Measurements from ENCODE around the gene TOP3A. TPM values are rescaled to one million over a fixed set of nuclear protein-coding genes. Genes with fewer than 3 reads are reported as not detected.
A peak's percentile ranks its signal among the peaks of the same experiment; 100 is the strongest.

The TOP3A gene
- total RNA-seq, 1 donor, result 45.8 TPM

DNA sequence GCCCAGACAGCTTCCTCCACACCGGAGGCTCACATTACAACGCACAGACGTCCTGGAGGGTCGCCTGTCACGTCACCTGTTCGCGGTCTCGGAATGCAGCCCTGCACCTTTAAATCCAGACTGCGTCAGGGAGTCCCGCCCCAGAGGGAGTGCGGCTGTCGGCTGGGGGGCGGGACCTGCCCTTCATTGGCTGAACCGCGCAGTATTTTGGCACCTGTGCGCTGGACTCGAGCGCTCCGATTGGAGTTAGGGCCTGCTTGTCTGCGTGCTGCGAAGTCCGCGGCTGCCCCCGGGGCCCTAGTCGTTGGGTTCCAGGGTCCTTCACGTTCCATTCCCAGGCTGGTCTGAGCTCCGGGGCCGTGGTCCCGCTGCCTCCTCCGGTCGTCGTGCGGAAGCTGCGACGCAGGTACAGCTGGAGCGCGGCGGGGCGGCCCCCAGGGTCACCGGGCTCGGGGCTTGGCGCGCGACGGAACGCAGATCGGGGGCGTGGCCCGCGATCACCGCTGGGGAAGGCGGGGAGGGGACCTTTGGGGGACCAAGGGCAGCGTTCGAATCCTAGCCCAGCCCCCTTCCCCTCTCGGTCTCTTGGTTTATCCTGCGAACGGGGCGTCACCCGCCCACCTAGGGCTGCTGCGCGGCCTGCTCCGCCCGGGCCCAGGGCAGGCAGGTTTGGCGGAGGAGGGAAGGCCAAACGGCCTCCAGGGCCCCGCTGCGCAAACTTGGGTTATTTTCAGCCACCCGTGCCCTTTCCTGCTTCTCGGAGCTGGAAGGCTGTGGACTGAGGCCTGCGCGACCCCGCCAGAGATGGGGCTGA is 54.3 kb downstream of the TOP3A start, which contains the start of gene MIEF2:
Gene MIEF2 (plus strand): TSS at position 331 of the 814 bp plus-strand sequence. CDS start 2,059 bp downstream, outside the sequence.
- TF ChIP-seq, protein P1, sequence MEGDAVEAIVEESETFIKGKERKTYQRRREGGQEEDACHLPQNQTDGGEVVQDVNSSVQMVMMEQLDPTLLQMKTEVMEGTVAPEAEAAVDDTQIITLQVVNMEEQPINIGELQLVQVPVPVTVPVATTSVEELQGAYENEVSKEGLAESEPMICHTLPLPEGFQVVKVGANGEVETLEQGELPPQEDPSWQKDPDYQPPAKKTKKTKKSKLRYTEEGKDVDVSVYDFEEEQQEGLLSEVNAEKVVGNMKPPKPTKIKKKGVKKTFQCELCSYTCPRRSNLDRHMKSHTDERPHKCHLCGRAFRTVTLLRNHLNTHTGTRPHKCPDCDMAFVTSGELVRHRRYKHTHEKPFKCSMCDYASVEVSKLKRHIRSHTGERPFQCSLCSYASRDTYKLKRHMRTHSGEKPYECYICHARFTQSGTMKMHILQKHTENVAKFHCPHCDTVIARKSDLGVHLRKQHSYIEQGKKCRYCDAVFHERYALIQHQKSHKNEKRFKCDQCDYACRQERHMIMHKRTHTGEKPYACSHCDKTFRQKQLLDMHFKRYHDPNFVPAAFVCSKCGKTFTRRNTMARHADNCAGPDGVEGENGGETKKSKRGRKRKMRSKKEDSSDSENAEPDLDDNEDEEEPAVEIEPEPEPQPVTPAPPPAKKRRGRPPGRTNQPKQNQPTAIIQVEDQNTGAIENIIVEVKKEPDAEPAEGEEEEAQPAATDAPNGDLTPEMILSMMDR (IDR thresholded peaks at IDR 0.05; ENCODE audit: insufficient read depth, low read depth, low read length), result no peak

DNA sequence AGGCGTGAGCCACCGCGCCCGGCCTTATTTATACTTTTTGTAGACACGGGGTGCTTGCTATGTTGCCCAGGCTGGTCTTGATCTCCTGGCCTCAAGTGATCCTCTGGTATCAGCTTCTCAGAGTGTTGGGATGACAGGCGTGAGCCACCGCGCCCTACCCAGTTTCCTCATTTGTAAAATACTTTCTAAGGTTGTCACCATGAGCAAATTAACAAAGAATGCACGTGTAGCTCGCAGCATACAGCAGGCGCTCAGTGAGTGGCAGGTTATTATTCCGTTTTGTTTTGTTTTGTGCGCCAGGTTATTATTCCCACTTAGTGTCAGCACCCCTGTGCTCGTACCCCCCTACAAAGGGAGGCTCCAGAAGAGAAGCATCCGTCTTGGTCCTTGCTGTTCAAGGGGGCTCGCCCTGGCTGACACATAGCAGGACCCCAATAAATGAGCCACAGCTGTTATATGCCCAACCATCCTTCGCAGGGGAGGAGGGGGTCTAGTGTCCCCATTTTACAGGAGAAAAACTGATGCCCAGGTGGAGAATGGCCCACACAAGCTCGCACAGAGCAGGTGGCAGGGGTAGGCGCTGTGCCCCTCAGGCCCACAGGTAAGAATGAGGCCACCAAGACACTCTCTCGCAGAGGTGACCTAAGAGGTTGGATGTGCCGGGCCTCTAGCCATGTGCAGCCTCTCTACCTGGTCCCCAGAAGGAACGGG is 55.0 kb downstream of the TOP3A start:
- TF ChIP-seq, protein P1 (IDR thresholded peaks at IDR 0.05; ENCODE audit: insufficient read depth, low read depth, low read length), result no peak
- peak; percentile 8 for DNase-seq (ENCODE audit: low read depth)
- H3K4me3 ChIP-seq (ENCODE audit: low read depth, low read length), result peak overlapping the region; percentile 89

More for the DNA sequence above, 54.3 kb downstream of the TOP3A start, which contains the start of gene MIEF2:
- H3K4me3 ChIP-seq (ENCODE audit: low read depth, low read length), result peak within 1 kb of the TSS; percentile 89
- peak; percentile 94 for DNase-seq (ENCODE audit: low read depth)

DNA sequence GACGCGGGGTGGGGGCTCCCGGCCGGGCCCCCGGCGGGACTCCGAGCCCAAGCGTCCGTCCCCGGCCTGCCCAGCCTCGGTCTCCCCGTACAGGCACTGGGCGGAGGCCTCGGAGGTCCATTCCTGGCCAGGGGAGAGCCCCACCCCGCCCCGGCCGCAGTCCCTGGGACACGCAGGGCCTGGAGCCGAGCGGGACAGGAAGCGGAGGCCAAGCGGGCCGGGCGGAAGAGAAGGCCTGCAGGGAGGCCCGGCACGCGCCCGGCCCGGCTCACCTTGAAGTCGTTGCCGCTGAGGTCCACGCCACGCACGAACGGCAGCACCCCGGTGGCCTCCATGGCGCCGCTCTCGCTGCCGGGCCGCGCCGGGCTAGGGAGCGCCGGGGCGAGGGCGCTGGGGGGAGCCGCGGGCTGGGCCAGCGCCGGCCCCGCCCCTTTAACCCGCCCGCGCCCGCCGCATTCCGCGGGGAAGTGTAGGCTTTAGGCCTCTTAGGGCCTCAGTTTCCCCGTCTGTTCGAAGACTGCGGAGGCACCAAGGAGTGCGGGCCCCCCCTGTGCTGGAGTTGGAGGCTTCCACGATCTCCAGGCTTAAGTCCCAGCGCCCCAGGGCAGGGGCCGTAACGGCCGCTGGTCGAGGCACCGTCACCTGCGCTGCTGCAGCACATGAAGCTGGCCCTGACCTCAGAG is 56.3 kb downstream of the TOP3A start, which contains the start of gene FLII:
Gene FLII (minus strand): TSS at position 383 of the 683 bp plus-strand sequence. CDS start 48 bp downstream, at position 335.
- peak; percentile 47 for DNase-seq (ENCODE audit: low read depth)
- H3K4me3 ChIP-seq (ENCODE audit: low read depth, low read length), result peak within 1 kb of the TSS; percentile 83
- TF ChIP-seq, protein P1 (IDR thresholded peaks at IDR 0.05; ENCODE audit: insufficient read depth, low read depth, low read length), result no peak

DNA sequence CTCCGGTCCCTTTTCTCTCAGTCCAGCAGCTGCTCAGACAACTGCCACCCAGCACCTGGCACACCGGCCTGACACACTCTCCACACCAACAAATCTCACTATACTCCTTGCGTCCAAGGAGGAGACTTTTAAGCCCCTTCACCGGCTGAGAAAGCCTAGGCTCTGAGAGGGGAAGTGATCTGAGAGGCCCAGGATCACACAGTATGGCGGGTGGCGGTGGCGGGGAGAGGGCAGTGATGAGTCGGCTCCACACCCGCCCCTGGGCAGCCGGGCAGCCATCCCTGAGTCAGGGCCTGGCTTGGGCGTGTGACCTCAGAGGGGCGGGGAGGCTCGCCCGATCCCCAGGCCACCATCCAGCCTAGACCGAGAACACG is 56.8 kb downstream of the TOP3A start:
- TF ChIP-seq, protein P1 (IDR thresholded peaks at IDR 0.05; ENCODE audit: insufficient read depth, low read depth, low read length), result no peak
- H3K4me3 ChIP-seq (ENCODE audit: low read depth, low read length), result peak overlapping the region; percentile 83
- DNase-seq (ENCODE audit: low read depth), result peak; percentile 73

DNA sequence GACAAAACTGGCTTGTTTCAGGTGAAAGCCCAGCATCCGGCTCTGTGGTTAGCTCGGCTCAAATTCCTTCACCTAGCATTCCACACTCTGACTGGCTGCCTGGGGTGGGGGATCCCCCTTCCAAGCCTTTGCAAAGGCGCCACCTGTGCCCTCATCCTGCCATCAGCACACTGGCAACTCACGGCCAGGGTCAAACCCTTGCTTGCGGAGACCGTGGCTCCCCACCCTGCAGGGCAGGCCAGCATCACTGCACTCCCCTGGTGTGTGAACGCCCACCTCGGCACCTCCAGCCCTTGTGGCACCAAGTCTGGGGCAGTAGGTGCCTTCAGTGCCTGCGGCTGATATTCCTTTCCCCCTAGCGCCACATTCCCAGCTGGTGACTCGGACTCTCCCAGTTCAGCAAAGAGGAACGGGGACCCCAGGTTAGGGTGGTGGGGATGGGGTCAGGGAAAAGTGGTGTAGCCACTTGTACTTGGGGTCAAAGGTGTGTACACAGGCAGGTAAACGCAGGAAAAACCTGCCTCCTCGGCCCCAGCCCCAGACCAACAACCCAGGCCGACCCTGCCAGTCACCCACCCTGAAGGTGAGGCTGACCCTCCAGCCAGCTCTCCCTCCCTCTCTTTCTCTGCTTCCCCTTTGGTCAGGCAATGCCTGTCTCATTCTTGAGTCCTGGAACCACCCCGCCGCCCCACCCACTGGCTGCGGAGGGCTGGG is 57.4 kb downstream of the TOP3A start:
- TF ChIP-seq, protein P1 (IDR thresholded peaks at IDR 0.05; ENCODE audit: insufficient read depth, low read depth, low read length), result no peak
- no peak for DNase-seq (ENCODE audit: low read depth)
- peak overlapping the region; percentile 83 for H3K4me3 ChIP-seq (ENCODE audit: low read depth, low read length)

DNA sequence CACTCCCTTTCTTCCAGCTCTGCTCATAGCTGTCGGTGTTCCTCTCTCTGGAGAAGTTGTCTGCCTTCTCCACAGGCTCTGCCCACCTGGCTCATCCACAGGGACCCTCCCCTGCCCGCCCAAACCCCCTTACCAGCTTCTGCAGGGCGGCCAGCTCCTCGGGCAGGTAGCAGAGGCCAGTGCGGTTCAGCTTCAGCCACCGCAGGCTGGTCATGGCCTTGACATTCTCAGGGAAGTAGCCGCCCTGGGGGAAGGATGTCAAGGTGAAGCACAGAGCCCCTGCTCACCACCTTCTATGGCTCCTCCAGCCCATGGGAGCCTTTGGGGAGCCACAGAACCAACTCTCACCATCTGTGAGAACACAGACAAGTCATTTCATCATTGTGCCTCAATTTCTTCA is 58.0 kb downstream of the TOP3A start:
- TF ChIP-seq, protein P1 (IDR thresholded peaks at IDR 0.05; ENCODE audit: insufficient read depth, low read depth, low read length), result no peak
- H3K4me3 ChIP-seq (ENCODE audit: low read depth, low read length), result peak overlapping the region; percentile 83
- DNase-seq (ENCODE audit: low read depth), result no peak
